Uterus (tissue), 2 donors: ENCODE measurements around the gene STK39.

Experiments used
- POLR2A ChIP-seq, 2 donors: fragments of 450-650 bp; IDR thresholded peaks; one replicate each; pipeline ENCODE4 v1.6.1; 2016; ENCODE audit warnings: antibody characterized with exemption in 2 of 2, mild to moderate bottlenecking in 1 of 2, moderate library complexity in 1 of 2
- TF ChIP-seq, protein P1 (sequence below), 4 experiments: fragments of 200-600 bp in 2 of 4; fragments of 450-650 bp in 2 of 4; sonication (generic) in 2 of 4; IDR thresholded peaks; one replicate each; pipeline ENCODE4 v1.5.1; 2016 to 2019; ENCODE audit warnings: antibody characterized with exemption in 4 of 4, mild to moderate bottlenecking in 2 of 4, moderate library complexity in 1 of 4

- TF ChIP-seq, protein P1, sequence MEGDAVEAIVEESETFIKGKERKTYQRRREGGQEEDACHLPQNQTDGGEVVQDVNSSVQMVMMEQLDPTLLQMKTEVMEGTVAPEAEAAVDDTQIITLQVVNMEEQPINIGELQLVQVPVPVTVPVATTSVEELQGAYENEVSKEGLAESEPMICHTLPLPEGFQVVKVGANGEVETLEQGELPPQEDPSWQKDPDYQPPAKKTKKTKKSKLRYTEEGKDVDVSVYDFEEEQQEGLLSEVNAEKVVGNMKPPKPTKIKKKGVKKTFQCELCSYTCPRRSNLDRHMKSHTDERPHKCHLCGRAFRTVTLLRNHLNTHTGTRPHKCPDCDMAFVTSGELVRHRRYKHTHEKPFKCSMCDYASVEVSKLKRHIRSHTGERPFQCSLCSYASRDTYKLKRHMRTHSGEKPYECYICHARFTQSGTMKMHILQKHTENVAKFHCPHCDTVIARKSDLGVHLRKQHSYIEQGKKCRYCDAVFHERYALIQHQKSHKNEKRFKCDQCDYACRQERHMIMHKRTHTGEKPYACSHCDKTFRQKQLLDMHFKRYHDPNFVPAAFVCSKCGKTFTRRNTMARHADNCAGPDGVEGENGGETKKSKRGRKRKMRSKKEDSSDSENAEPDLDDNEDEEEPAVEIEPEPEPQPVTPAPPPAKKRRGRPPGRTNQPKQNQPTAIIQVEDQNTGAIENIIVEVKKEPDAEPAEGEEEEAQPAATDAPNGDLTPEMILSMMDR (IDR thresholded peaks at IDR 0.05): no peak
- no peak for TF ChIP-seq POLR2A (IDR thresholded peaks at IDR 0.05)
These were observed 301.0 kb downstream of the STK39 start for GRCh38 chr2:167946441-167946841.
